HG02943 (cell line): ENCODE measurements around the gene WDR33.

Experiments used
- ATAC-seq: cut with Tn5 transposase; IDR thresholded peaks from one replicate; pipeline ENCODE4 v1.9.1; 2021; ENCODE audit warnings: mild to moderate bottlenecking, low read depth, moderate library complexity; ENCODE audit not compliant: unreplicated experiment

Gene WDR33

GRCh38 chr2:127659408-127660290, 151.3 kb downstream of the WDR33 start:
- ATAC-seq, result no peak

GRCh38 chr2:127658641-127659407, 152.1 kb downstream of the WDR33 start:
- no peak for ATAC-seq

GRCh38 chr2:127658146-127658545, 152.8 kb downstream of the WDR33 start:
- ATAC-seq, result no peak

- no peak for ATAC-seq
Observed at GRCh38 chr2:127657232-127657595, 153.8 kb downstream of the WDR33 start.

- ATAC-seq, result no peak
Observed at GRCh38 chr2:127656569-127657231, 154.3 kb downstream of the WDR33 start.

- ATAC-seq, result no peak
Observed at GRCh38 chr2:127655209-127656073, 155.5 kb downstream of the WDR33 start.

- ATAC-seq, result no peak
Observed at GRCh38 chr2:127654838-127655175, 156.2 kb downstream of the WDR33 start.

- ATAC-seq, result no peak
Observed at GRCh38 chr2:127654084-127654837, 156.7 kb downstream of the WDR33 start.

- ATAC-seq, result no peak
Observed at GRCh38 chr2:127653421-127654083, 157.4 kb downstream of the WDR33 start.

- no peak for ATAC-seq
Observed at GRCh38 chr2:127652786-127653357, 158.1 kb downstream of the WDR33 start.

- no peak for ATAC-seq
Observed at GRCh38 chr2:127651971-127652550, 158.9 kb downstream of the WDR33 start.

- ATAC-seq, result no peak
Observed at GRCh38 chr2:127651381-127651809, 159.6 kb downstream of the WDR33 start.
